WERI-Rb-1 (cell line): ENCODE measurements around the gene PXK.

Experiments used
- DNase-seq: peaks from one replicate; pipeline ENCODE4 v3.0.0-alpha.2; 2020
- H3K27ac ChIP-seq: fragments of 250-450 bp; sonication (Bioruptor Pico); 2 replicates; pipeline ENCODE4 v1.5.1; 2020; ENCODE audit warnings: mild to moderate bottlenecking, moderate library complexity
- H3K27me3 ChIP-seq: fragments of 250-450 bp; sonication (Bioruptor Pico); 2 replicates; pipeline ENCODE4 v1.5.1; 2021; ENCODE audit warnings: mild to moderate bottlenecking, low read depth, moderate library complexity; ENCODE audit not compliant: insufficient read depth, severe bottlenecking
- H3K36me3 ChIP-seq: fragments of 250-450 bp; sonication (Bioruptor Pico); 2 replicates; pipeline ENCODE4 v1.5.1; 2020; ENCODE audit warnings: mild to moderate bottlenecking, moderate library complexity
- H3K4me3 ChIP-seq: 2 replicates; pipeline ENCODE4 v1.5.1; 2011; ENCODE audit warnings: low read depth, mild to moderate bottlenecking, control low read depth, low read length
- H3K9me3 ChIP-seq: fragments of 250-450 bp; sonication (Bioruptor Pico); 2 replicates; pipeline ENCODE4 v1.5.1; 2021; ENCODE audit warnings: mild to moderate bottlenecking, moderate library complexity; ENCODE audit not compliant: severe bottlenecking
- CTCF ChIP-seq: IDR thresholded peaks from 2 replicates; pipeline ENCODE4 v1.5.1; 2011; ENCODE audit warnings: low read depth, mild to moderate bottlenecking, control low read depth, inconsistent platforms, low read length

The PXK gene

GRCh38 chr3:58371754-58372153, 39.1 kb downstream of the PXK start:
- DNase-seq, result no peak

GRCh38 chr3:58375254-58375653, 42.6 kb downstream of the PXK start:
- no peak for DNase-seq
- TF ChIP-seq CTCF, result no peak
- H3K27ac ChIP-seq, result no peak overlapping the region
- H3K27me3 ChIP-seq, result no peaks in the 10 kb centered on the region
- no peaks in the 10 kb centered on the region for H3K9me3 ChIP-seq
- no peak overlapping the region for H3K4me3 ChIP-seq
- H3K36me3 ChIP-seq, result no peaks in the 10 kb centered on the region

More at GRCh38 chr3:58371754-58372153, 39.1 kb downstream of the PXK start:
- no peaks in the 10 kb centered on the region for H3K27me3 ChIP-seq
- H3K27ac ChIP-seq, result no peak overlapping the region
- no peaks in the 10 kb centered on the region for H3K9me3 ChIP-seq
- H3K36me3 ChIP-seq, result no peaks in the 10 kb centered on the region
- no peak for TF ChIP-seq CTCF
- no peak overlapping the region for H3K4me3 ChIP-seq

GRCh38 chr3:58377168-58377567, 44.5 kb downstream of the PXK start:
- no peak for TF ChIP-seq CTCF
- Histone ChIP-seq H3K9me3 (no peaks in the 10 kb centered on the region), H3K36me3 (no peaks in the 10 kb centered on the region)

GRCh38 chr3:58377750-58378149, 45.1 kb downstream of the PXK start:
- no peak overlapping the region for H3K4me3 ChIP-seq
- H3K27me3 ChIP-seq, result no peaks in the 10 kb centered on the region
- H3K36me3 ChIP-seq, result no peaks in the 10 kb centered on the region; the same call in 1 of the 2 replicates
- DNase-seq, result no peak
- TF ChIP-seq CTCF, result no peak
- no peak overlapping the region for H3K27ac ChIP-seq
- no peaks in the 10 kb centered on the region for H3K9me3 ChIP-seq

More at GRCh38 chr3:58377168-58377567, 44.5 kb downstream of the PXK start:
- H3K27ac ChIP-seq, result no peak overlapping the region
- no peaks in the 10 kb centered on the region for H3K27me3 ChIP-seq
- H3K4me3 ChIP-seq, result no peak overlapping the region
- DNase-seq, result no peak

- Histone ChIP-seq H3K9me3 (no peaks in the 10 kb centered on the region), H3K27me3 (no peaks in the 10 kb centered on the region), H3K27ac (no peak overlapping the region), H3K36me3 (no peaks in the 10 kb centered on the region; the same call in none of the 2 replicates), H3K4me3 (no peak overlapping the region)
- DNase-seq, result no peak
- TF ChIP-seq CTCF, result no peak
Measured at GRCh38 chr3:58379351-58380073, 46.8 kb downstream of the PXK start.

GRCh38 chr3:58383476-58383875, 50.8 kb downstream of the PXK start:
- Histone ChIP-seq H3K4me3 (no peak overlapping the region), H3K27me3 (no peaks in the 10 kb centered on the region)
- DNase-seq, result no peak

More at GRCh38 chr3:58383476-58383875, 50.8 kb downstream of the PXK start:
- no peaks in the 10 kb centered on the region; the same call in none of the 2 replicates for H3K36me3 ChIP-seq
- TF ChIP-seq CTCF, result no peak
- H3K9me3 ChIP-seq, result no peaks in the 10 kb centered on the region
- no peak overlapping the region for H3K27ac ChIP-seq
